Adrenal gland (tissue), 5 donors: ENCODE results near the gene ATG9A.
A peak's percentile ranks its signal among the peaks of the same experiment; 100 is the strongest.

ENCODE experiments used
- POLR2A ChIP-seq, 2 donors: fragments of 450-650 bp; IDR thresholded peaks; one replicate each; pipeline ENCODE4 v1.6.1; 2017; ENCODE audit warnings: antibody characterized with exemption in 2 of 2, mild to moderate bottlenecking in 2 of 2, moderate library complexity in 1 of 2
- TF ChIP-seq, protein P1 (sequence below), 6 experiments: fragments of 450-650 bp in 4 of 6; fragments of 200-600 bp in 2 of 6; sonication (generic) in 1 of 6; IDR thresholded peaks; 1 replicate in 5 of 6; 2 replicates in 1 of 6; pipeline versions ENCODE4 v1.5.1 to v1.8.0; 2016 to 2021; ENCODE audit warnings: antibody characterized with exemption in 6 of 6, mild to moderate bottlenecking in 2 of 6, moderate library complexity in 1 of 6
- donor health status: DM: no; HTN: no; CAD: no.

DNA sequence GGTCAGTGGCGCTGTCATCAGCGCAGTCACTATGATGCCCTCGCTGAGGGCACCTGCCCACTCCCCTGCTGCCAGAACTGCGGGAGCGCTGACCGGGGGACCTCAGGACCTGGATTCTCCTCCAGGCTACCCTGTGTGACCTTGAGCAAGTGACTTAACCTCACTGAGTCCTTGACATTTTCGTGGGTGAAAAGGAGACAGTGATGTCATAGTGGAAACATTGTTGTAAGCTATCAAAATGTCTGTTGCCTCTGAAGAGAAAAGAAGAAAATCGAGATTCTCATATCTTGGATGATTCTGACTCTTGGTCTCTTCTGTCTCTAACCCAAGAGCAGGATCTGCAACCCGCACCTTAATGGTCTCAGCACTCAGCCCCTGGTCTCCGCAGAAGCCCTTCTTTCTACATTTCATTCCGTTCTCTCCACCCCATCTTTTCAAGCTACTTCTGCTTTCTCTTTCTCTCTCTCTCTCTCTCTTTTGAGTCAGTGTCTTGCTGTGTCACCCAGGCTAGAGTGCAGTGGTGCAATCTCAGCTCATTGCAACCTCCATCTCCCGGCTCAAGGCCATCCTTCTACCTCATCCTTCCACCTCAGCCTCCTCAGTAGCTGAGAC is 25.3 kb upstream of the ATG9A start:
- TF ChIP-seq, protein P1, sequence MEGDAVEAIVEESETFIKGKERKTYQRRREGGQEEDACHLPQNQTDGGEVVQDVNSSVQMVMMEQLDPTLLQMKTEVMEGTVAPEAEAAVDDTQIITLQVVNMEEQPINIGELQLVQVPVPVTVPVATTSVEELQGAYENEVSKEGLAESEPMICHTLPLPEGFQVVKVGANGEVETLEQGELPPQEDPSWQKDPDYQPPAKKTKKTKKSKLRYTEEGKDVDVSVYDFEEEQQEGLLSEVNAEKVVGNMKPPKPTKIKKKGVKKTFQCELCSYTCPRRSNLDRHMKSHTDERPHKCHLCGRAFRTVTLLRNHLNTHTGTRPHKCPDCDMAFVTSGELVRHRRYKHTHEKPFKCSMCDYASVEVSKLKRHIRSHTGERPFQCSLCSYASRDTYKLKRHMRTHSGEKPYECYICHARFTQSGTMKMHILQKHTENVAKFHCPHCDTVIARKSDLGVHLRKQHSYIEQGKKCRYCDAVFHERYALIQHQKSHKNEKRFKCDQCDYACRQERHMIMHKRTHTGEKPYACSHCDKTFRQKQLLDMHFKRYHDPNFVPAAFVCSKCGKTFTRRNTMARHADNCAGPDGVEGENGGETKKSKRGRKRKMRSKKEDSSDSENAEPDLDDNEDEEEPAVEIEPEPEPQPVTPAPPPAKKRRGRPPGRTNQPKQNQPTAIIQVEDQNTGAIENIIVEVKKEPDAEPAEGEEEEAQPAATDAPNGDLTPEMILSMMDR (IDR thresholded peaks at IDR 0.05) = no peak
- TF ChIP-seq POLR2A (IDR thresholded peaks at IDR 0.05) = peak in 1 of 2 donors; percentile 52
